ENCODE results near the gene OR2B6.

OR2B6 gene

DNA sequence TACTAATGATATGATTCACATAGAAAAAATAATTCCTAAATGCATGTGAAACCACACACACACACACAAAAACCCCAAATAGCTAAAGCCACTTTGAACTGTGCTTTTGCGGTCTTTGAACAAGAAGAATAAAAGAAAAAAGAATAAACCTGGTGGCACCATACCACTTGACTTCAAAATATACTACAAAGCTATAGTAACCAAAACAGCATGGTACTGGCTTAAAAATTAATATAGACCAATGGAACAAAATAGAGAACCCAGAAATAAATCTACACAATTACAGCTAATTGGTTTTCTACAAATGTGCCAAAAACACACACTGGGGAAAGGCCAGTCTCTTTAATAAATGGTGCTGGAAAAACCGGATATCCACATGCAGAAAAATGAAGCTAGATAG is 13.4 kb downstream of the OR2B6 start:
- TF ChIP-seq GATA1 (IDR thresholded peaks at IDR 0.05; ENCODE audit: low read depth, low read length) (no peak), POLR2A (IDR thresholded peaks at IDR 0.05; ENCODE audit: low read length) (no peak)
- DNase-seq, result no peak

DNA sequence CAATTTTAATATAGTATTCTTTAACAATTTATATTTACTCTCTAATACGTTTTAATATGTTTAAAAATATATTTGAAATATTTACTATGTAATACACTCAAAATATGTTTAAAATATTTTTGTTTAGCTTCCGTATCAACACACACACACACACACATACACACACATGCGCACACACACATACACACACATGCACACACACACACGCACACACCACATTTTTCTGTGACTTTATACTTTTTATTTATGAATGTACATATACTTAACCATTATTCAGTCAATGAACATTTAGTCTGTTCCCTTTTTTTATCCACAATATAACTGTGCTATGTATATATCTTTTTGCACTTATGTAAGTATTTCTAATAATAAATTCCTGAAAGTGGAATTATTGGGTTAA is 15.7 kb downstream of the OR2B6 start:
- no peak for DNase-seq
- TF ChIP-seq GATA1 (IDR thresholded peaks at IDR 0.05; ENCODE audit: low read depth, low read length) (no peak), POLR2A (IDR thresholded peaks at IDR 0.05; ENCODE audit: low read length) (no peak)

- no peak for TF ChIP-seq GATA1 (IDR thresholded peaks at IDR 0.05; ENCODE audit: low read depth, low read length)
- TF ChIP-seq POLR2A (IDR thresholded peaks at IDR 0.05; ENCODE audit: low read length), result no peak
- DNase-seq, result no peak
These were observed 20.3 kb downstream of the OR2B6 start for GRCh38 chr6:27977387-27977786.

GRCh38 chr6:27978705-27979104 is 21.7 kb downstream of the OR2B6 start:
- TF ChIP-seq GATA1 (IDR thresholded peaks at IDR 0.05; ENCODE audit: low read depth, low read length) (no peak), POLR2A (IDR thresholded peaks at IDR 0.05; ENCODE audit: low read length) (no peak)
- no peak for DNase-seq

DNA sequence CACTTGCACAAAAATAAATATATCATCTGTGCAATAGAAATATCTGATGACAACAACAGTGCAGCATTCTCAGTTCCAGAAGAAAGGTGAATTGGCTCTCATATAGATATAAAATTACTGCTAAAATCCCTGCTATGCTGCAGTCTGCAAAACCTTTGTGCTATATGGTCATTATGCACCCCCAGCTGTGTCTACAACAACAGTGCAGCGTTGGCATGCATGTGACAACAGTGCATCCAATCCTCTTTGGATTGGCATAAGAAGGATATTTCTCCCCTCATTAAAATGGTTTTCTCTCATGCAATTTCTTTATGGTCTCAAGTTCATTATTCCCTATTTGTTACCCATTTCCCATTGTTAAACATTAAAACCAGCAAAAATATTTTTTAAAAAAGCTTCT is 23.1 kb downstream of the OR2B6 start:
- no peak for DNase-seq
- TF ChIP-seq GATA1 (IDR thresholded peaks at IDR 0.05; ENCODE audit: low read depth, low read length), result no peak
- TF ChIP-seq POLR2A (IDR thresholded peaks at IDR 0.05; ENCODE audit: low read length), result no peak

- TF ChIP-seq POLR2A (IDR thresholded peaks at IDR 0.05; ENCODE audit: low read length) (no peak), GATA1 (IDR thresholded peaks at IDR 0.05; ENCODE audit: low read depth, low read length) (no peak)
- DNase-seq, result no peak
These were observed 30.1 kb downstream of the OR2B6 start for GRCh38 chr6:27986928-27987725.

DNA sequence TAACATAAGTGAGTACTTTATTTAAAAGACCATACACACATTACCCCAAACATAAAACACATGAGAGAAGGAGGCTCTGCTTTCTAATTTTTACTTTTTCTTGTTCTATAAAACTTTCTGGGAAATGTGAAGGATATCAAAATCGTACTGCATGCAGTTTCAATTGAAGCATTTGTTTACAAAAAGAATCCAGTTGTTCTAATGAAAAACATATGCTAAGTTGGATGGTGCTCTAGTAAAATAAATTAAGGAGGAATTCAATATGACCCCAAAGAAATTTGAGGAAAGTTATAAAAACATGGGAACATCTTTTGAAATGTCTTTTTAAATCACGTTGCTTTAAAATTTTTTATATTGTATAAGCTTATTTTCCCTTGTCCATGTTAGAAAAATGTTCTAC is 37.6 kb downstream of the OR2B6 start:
- TF ChIP-seq POLR2A (IDR thresholded peaks at IDR 0.05; ENCODE audit: low read length), result no peak
- TF ChIP-seq GATA1 (IDR thresholded peaks at IDR 0.05; ENCODE audit: low read depth, low read length), result no peak
- DNase-seq, result no peak

DNA sequence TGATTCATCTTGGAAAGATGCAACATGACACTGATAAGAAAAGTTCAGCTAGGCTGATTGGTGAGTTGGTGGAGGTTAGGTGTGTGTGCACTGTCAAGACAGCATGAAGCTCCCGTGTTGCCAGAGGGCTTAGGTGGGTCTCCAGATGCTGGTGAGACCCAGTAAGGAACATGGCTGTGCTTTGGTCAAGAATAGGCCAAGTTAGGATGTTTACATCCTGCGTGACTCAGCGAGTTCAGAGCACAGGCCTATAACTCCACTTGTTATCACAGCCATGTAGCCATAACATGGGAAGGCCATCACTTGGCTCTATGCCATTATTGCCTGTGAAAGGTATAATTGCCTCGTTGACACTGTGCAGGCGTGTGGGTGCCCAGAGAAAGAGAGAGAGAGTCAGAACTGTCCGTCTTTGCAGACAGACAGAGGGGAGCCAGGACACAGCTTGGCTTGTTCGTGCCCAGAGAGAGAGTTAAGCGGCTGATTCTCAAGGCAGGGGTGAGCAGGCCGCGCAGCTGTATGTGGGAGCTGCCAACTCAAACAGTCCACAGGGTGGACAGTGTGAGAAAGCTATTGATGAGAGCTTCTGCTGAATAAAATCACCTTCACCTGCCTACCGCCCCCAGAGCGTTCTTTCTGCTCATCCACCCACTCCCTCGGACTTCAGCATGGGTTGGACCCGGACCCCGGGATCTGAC is 43.5 kb downstream of the OR2B6 start:
- TF ChIP-seq POLR2A (IDR thresholded peaks at IDR 0.05; ENCODE audit: low read length) (no peak), GATA1 (IDR thresholded peaks at IDR 0.05; ENCODE audit: low read depth, low read length) (no peak)
- no peak for DNase-seq

DNA sequence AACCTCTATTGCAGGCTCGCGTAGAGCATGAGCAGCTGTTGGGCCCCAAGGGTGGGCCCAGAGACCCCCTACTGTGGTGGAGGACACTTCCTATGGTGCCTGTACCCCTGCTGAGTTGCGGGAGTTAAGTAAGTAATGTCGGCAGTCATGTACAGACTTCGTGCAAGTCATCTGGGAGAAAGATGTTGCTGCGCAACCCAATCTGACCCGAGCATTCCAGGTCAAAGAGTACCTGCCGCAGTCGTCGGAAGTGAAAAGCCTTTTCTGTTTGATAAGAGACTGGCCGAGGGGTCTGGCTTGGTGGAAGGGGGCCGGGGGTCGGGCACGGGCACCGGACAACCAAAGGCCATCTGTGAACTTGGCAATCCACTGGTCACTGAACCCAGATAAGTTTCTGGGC is 44.3 kb downstream of the OR2B6 start:
- DNase-seq, result no peak
- TF ChIP-seq POLR2A (IDR thresholded peaks at IDR 0.05; ENCODE audit: low read length) (no peak), GATA1 (IDR thresholded peaks at IDR 0.05; ENCODE audit: low read depth, low read length) (no peak)

GRCh38 chr6:28001751-28002150 is 44.7 kb downstream of the OR2B6 start:
- TF ChIP-seq POLR2A (IDR thresholded peaks at IDR 0.05; ENCODE audit: low read length), result no peak
- no peak for TF ChIP-seq GATA1 (IDR thresholded peaks at IDR 0.05; ENCODE audit: low read depth, low read length)
- DNase-seq, result no peak

GRCh38 chr6:28002161-28002560 is 45.1 kb downstream of the OR2B6 start:
- TF ChIP-seq POLR2A (IDR thresholded peaks at IDR 0.05; ENCODE audit: low read length) (no peak), GATA1 (IDR thresholded peaks at IDR 0.05; ENCODE audit: low read depth, low read length) (no peak)
- no peak for DNase-seq

- DNase-seq, result no peak
- TF ChIP-seq GATA1 (IDR thresholded peaks at IDR 0.05; ENCODE audit: low read depth, low read length) (no peak), POLR2A (IDR thresholded peaks at IDR 0.05; ENCODE audit: low read length) (no peak)
These were observed 46.0 kb downstream of the OR2B6 start for GRCh38 chr6:28003059-28003458.

DNA sequence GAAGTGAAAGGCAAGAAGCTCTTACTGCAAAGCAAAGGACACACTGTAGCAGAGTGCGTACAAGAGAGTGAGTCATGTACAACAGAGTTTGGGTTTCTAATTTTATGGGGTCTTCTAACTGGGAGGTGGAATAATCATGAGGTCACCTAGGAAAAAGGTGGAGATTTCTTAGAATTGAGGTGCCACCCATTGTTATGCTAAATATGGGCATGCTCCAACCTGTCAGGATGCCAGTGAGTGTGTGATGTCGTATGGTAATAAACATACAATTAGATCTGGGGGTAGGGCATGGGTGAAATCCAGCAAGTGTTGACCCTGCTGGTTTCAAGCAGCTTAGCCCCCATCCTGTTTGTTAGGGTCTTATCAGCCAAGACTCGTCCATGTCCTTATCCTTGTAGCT is 46.6 kb downstream of the OR2B6 start:
- no peak for DNase-seq
- TF ChIP-seq POLR2A (IDR thresholded peaks at IDR 0.05; ENCODE audit: low read length) (no peak), GATA1 (IDR thresholded peaks at IDR 0.05; ENCODE audit: low read depth, low read length) (no peak)

DNA sequence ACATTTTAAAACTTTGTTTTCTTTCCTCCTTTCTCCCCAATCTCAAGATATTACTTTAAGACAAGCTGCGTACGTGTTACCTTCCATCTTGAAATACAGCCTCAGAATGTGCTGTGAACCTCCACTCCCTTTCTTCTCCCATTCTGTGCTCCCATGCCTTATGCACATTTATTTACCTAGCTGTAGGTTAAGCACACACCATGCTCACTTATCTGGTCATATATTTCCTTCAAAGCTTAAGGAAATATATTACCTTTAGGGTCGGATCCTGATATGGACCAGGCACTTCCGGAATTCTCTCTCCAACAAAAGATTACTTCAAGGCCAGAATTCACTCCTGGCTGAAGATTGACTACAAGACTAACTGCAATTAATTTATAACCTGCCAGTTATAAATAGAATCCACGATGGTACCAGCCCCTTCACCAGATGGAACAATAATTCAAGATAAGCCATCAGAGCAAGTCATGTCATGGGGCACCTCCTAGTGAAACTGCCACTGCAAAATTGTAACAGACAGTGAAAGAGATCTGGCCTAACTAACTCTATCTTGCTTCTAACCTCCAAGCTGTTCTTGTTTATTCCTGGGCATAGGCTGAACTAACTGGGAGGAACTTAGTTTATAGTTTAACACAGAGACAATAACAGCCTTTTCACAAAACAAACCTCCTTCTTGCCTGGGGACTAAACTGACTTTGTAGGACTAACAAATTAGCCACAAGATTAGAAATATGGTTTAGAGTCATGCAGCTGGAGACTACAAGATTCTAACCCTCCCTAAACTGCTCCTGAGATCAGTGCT is 47.5 kb downstream of the OR2B6 start:
- TF ChIP-seq GATA1 (IDR thresholded peaks at IDR 0.05; ENCODE audit: low read depth, low read length) (no peak), POLR2A (IDR thresholded peaks at IDR 0.05; ENCODE audit: low read length) (no peak)
- peak; percentile 29 to 47 for DNase-seq
